HG02870 (cell line): Measurements from ENCODE around the gene KIF23.
A peak's percentile ranks its signal among the peaks of the same experiment; 100 is the strongest.

Experiments
- ATAC-seq: cut with Tn5 transposase; IDR thresholded peaks from one replicate; pipeline ENCODE4 v1.9.1; 2021; ENCODE audit warnings: mild to moderate bottlenecking, moderate library complexity; ENCODE audit not compliant: unreplicated experiment

Gene KIF23

DNA sequence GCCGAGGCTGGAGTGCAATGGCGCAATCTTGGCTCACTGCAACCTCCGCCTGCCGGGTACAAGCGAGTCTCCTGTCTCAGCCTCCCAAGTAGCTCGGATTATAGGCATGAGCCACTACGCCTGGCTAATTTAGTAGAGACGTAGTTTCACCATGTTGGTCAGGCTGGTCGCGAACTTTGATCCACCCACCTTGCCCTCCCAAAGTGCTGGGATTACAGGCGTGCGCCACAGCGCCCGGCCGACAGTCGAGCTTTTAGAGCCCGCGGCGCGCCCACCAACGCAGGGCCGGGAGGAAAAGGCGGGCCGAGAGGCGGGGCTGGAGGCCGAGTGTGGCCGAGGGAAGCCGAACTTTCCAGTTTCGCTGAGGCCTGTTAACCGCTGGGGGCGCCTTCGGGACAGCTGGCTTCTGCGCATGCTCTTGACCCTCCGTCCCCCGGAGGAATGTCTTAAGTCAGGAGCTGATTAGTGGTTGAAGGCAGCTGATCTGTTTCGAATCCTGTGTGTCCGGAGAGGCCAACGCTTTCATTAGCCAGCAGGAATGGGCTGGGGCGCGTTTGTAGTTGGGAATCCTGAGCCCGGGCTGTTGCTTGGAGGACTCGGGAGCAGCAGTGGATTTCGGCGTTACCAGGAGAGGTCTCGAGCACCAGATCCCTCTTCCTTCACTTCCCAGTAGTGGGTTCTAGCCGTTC, 48.5 kb downstream of the KIF23 start:
- ATAC-seq = peak; percentile 81

DNA sequence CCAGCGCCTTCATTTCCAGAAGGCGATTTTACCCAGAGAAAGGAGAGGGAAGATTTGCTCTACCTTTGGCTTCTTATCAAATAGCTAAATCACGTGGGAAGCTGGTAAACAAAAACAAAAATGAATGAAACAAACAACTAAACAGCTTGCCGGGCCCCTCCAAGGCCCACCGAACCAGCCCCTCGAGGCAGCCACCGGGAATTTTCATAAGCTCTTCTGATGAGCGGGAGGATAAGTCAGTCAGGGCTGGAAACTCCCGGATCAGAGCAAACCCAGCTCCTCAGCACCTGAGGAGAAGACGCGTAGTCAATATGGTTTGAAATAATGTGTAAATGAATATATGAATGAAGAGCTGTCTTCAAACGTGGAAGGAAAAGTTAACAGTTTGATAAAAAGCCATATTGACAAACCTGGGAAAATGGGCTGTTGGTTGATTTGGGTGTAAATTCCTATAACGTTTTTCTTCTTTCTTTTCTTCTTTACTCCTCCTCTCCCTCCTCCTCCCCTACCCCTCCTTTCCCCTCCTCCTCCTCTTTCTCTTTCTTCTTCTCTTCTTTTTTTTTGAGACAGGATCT, 49.1 kb downstream of the KIF23 start:
- no peak for ATAC-seq

DNA sequence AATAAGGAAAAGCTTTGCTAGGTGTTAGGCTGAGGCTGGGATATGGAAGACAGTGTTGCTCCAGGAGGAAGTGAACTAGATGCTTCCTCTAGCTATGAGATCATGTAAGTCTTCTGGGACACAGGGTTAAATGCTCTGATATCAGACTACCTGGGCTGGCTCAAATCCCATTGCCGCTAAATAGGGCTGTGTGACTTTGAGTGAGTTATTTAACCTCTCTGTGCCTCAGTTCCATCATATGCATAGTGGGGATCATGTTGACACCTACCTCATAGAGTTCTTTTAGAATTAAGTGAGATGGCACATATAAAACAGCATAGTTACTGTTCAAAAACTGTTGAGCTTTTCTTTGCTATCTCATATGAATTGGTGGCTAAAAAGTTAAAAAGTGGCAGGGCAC, 51.1 kb downstream of the KIF23 start:
- ATAC-seq = no peak

DNA sequence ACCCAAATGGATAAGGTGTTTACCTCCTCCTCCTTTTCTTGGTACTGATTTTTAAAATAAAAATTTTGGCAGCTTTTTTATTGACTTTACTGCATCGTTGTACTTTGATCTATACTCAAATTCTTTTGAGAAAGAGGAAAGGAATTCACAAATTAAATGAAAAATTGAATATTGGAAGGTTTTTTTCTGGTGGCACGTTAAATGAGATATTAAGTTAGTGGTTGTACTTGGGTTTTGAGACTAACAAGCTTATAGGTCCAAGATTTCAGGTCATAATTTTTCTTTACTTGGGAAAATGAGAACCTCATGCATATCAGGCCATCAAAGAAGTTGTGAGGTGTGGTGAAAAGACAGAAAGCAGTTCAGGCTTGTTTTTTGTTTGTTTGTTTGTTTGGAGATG, 52.6 kb downstream of the KIF23 start:
- ATAC-seq = no peak

DNA sequence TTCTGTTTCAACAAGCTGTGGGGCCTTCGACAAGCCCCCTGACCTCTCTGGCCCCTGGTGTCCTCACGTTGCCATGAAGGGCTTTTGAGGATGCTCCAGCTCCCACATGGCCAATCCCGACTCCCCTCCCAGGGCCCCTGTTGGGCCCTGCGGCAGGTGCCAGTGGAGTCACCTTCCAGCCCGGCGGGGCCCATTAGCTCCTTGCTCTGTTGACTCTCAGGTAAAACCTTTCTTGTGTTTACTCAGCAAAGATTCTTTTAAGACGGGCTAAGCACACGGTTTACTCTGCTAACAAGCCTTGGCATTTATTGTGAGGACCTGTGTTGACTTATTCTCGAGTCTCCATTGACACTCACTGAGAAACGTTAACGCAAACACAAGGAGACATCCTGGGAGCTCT, 53.5 kb downstream of the KIF23 start:
- ATAC-seq = no peak

DNA sequence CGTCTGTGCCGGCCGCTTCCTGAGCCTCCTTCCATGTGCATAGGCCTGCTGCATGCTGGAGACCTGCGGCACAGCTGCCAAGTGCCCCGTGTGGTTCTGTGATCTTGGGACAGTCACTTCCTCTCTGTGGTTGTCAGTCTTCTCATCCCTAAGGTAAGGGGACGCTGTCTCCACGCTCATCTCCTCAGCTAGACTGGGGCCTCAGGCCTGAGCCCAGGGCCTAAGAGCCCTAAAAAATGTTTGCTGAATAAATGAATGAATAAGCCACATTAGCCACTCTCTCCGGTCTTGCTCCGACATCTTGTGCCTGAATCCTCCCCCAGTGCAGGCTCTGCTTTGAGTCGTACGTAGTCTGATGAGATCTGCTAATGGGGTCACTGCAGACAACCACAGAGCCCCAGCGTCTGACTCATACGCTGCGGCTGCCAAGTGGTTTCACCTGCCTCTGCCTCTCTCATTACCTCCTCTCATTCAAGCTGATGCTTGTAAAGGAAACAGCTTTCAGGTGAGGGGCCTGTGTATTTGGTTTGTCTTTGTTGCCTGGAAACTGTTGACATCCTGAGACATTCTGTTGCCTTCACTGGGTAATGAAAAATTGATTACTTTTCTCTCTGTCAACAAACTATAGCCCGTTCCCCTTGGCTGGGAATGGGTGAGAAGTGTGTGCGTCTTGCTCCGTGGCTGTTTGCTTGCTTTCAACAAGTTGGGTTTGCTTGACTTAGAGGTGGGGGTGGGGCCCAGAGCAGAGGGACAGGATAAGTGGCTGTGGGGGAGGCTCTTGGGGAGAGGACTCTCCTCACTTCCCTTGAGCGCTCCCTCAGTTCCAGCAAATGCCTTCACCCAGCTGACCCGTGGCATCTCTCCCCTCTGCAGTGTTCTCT, 54.3 kb downstream of the KIF23 start:
- no peak for ATAC-seq

DNA sequence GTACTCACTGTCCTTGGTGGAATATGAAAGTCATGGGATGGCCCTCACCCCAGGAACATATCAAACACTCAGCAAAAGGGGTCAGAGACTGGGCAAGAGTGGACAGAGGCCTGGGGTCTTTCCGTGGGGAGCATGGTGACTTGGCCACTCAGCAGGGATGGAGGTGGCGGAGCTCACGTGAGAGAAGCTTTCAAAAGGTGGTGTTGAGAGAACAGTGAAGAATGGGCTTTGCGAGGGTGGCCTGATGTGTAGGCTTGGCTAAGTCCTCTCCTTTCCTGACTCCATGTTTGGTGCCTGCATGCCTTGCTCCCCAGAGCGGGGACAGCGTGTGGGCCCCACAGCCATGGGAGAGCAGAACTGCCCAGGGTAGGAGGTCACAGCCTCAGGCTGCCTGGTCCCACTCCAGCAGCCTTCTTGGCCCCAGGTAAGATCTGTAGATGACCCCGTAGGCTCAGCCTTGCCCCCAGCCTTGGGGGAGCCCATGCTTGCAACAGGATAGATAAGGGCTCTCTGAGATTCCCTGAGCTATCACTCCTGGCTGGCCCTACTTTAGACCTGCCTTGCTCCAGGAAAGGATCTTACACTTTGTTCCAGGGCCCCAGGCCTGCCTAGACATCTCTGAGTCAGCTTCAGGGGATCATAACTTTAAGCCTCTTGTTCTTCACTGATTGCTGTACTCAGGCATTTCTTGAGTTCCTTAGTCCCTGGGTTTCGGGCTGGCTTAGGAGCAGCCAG, 55.5 kb downstream of the KIF23 start:
- ATAC-seq = no peak

DNA sequence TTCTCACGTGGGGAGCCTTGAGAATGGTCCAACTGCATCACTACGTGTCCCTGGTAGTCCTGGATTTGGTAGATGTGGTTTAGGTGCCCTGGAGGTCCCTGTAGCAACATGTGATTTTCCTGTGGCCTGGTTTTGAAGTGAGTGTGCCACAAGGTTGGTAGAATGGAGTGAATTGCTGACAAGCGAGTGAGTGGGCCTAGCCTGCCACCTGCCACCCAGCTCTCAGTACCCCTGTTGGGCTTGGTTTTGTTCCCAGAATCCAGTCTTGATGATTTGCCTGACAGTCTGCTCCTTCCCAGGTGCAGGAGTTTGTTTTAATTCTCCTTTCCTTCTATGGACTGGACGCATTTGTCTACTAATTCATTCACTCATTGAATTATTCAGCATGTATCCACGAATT, 57.9 kb downstream of the KIF23 start:
- no peak for ATAC-seq

DNA sequence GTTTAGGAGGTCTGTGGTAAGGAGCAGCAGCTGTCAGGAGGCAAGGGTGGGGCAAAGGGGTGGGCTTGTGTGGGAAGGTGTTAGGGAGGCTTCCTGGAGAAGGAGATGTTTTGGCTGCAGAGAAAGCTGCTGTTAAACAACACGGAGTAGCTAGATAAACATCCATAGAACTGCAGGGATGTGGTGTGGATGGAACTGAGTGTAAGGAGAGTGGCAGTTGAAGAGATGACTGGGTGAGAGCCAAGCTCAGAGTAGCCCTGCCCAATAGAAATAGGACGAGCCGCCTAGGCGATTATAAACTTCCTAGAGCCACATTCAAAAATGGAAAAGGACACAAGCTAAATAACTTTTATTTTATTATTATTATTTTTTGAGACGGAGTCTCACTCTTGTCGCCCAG, 58.4 kb downstream of the KIF23 start:
- no peak for ATAC-seq

DNA sequence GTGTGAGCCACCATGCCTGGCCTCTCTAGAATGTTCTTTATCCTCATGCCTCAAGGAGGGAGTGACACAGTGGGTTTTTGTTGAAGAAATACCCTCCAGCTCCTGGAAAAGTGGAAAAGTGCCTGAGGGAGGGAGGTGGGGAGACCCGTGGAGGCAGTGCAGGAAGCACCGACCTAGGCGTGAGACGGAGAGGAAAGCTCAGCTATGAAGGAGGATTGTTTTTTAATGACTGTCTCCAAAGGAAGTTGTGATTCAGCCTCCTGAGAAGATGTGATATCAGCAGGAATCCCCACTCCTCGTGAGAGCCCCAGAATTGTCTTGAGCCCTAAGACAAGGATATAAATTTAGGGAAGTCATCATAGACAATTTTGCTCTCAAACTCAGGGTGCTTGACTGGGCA, 60.1 kb downstream of the KIF23 start:
- ATAC-seq = no peak

DNA sequence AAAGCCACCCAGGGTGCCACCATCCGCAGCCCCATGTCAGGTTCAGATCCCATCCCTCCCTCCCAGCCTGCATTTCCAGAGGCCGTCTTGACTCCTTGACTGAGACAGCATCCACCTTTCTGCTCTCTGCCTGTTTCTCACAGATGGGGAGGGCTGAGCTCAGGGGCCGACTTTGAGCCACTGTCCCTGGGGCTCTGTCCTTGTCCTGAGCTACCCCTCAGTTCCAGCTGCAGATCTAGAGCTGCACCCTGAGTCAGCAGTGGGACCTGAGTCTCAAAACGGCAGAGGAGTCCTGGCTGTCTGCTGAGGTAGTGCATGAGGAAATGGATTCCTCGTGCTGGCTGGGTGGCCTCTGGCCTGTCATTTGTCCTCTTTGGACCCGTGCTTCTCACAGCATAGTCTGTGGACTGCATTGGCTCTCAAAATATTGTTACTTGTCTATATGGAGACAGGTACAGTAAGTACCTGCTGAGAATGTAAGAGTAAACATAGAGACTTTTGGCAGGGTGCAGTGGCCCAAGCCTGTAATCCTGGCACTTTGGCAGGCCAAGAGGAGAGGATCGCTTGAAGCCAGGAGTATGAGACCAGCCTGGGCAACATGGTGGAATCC, 60.8 kb downstream of the KIF23 start:
- ATAC-seq = no peak

DNA sequence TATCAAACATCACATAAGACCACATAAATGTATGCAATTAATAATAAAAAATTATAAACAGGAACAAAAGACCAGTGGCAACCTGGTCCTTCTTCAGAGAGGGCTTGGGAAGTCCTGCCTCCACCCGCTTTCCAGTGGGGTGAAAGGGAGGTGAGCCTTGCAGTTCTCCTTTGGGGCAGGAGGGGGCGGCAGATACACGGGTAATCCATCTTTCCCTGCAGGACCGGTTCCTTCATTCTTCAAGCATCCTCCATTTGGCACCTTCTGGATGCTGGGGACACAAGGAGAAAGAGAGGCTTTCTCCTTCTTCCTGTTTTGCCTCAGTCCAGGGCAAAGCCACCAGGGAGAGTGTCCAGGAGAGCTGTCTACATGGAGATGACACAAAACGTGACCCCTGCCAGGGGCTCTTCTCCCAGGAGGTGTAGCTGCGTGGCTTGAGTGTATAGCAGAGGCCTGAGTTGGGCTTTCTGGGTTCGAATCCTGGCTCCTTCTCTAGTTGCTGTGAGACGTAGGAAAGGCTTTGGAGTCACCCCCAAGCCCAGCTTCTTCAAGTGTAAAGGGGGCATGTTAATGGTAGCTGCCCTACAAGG, 61.7 kb downstream of the KIF23 start:
- no peak for ATAC-seq

DNA sequence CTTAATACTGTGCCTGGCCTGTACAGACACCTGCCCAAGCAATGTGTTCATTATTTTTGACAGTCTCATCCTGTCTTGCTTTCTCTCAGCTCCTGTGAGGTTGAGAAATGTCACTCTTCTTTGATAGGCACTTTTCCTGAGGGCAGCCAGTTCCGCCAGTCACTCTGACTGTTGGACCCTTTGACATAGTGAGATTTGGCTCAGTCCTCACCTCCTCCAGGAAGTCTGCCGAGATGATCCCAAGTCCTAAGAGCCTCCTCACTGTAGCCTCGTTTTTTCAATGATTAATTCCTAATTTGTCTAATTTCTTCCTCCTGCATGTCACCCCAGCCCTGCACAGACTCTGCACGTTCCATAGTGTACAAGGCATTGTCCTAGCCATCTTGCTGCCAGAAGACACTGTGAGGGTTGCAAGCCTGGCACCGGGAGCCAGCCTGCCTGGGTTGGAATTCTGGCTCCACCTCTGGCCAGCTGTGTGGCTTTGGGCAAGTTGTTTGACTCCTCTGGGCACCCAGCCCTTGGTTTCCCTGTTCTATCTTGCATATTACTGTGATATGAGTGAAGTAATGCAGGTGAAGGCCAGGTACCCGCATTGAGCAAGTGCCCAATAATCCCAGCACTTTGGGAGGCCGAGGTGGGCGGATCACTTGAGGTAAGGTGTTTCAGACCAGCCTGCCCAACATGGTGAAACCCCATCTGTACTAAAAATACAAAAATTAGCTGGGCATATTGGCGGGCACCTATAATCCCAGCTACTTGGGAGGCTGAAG, 62.7 kb downstream of the KIF23 start:
- no peak for ATAC-seq

DNA sequence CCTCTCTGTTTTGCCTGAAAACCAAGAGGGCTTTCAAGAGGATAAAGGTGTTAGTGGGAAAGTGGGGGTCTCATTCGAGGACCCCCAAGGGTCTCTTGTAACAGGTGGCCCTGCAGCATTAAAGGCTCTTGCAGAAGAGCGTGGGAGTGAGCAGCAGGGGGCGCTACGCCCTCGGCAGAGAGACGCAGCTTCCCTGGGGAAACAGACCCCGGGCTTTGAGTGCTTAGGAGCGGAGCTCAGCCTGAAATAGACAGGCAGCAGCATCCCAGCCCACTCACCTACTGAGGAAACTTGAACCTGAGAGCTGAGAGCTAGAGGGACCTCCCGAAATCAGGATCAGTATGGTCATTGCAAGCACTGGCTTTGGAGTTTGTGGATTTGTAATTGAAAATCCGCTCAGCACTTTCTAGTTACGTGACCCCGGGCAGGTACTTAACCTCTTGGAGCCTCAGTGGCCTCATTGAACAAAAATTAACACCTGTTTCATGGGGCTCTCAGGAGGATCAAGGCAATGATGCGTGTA, 64.2 kb downstream of the KIF23 start:
- no peak for ATAC-seq

DNA sequence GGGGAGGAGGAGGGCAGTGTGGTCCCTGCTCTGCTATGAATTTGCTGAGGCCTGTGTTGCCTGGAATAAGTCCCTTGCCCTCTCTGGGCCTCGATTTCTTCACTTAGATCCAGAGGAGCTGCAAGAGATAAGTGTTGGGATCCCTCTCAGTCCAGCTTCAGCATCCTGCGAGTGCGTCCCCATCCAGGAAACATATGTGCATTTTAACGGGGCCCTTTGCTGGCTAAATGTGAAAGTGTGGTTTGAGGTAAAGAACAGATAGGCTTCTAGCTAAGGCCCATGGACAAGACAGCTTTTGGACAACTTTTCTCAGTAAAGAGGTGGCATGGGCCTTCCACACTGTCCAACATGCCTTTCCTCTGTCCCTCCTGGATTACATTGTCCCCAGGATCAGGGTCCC, 64.9 kb downstream of the KIF23 start:
- no peak for ATAC-seq

DNA sequence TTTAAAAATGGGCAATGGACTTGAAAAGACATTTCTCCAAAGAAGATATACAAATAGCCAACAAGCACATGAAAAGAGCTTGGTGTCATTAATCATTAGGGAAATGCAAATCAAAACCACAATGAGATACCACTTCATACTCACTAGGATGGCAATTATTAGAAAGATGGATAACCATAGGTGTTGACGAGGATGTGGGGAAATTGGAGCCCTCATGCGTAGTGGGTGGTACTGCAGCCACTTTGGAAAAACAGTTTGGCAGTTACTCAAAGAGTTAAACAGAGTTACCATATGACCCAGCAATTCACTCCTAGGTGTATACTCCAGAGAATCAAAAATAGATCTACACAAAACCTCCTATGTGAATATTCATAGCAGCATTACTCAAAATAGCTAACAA, 65.8 kb downstream of the KIF23 start:
- no peak for ATAC-seq

DNA sequence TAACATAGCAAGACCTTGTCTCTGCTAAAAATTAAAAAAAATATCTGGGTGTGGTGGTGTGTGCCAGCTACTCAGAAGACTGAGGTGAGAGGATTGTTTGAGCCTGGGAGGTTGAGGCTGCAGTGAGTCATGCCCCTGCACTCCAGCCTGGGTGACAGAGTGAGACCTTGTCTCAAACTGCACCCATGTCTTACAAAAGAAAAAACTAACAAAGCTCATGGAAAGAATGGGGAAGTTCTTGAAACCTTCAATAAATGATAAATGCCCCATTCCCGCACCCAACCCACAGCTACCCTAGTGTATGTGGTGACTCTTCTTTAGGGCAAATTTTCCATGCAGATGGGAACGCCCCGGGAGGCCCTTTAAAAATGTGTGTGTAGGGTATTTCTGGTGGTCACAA, 66.8 kb downstream of the KIF23 start:
- ATAC-seq = no peak

DNA sequence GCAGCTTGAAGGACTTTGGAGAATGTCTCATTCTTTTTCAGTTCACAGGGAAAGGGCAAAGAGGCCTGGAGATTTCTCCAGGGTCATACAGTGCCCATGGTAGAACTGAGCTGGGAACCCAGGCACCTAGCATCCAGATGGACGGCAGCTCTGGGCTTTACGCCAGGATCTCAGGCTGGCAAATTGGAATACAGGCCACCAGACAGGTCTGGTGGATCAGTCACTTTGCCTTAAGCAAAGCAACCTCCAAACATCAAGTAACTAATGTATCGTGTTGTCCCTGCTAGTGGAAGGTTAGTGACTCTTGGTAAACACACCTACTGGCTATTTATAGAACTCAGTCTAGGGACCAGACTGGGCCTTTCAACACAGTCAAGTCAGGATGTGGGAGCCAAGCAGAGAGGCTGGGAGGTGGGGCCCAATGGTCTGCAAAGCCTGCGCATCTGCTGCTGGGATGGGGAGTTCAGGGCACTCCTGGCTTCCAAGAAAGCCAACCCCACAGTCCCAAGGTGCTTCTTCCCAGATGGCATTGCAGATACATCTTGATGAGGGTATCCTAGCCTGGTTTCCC, 68.6 kb downstream of the KIF23 start:
- ATAC-seq = no peak

DNA sequence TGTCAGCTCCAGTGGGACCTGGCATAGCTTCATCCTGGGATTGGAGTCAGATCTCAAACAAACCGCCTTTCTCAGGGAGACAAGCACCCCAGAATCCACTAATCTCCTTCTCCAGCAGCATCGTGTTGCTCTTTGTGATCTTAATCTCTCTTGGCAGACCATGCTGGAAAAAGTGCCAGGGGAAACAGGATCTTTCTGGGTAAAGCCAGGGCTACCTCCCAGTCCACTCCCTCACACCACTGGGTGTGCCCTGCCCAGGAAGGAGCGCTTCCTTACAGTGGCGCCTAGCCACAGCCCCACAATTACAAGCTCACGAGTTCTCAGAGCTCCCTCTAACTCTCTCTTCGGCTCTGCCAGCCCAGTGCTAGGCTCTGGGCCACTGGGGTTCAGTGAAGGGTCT, 70.7 kb downstream of the KIF23 start:
- no peak for ATAC-seq
